Measurements from ENCODE around the gene TMEM222.
"Not testable (repeated sequence)": the region's sequence is repeated elsewhere in the genome, so short reads cannot be mapped to it uniquely, and the experiment has no call there.

Gene TMEM222, protein sequence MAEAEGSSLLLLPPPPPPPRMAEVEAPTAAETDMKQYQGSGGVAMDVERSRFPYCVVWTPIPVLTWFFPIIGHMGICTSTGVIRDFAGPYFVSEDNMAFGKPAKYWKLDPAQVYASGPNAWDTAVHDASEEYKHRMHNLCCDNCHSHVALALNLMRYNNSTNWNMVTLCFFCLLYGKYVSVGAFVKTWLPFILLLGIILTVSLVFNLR

DNA sequence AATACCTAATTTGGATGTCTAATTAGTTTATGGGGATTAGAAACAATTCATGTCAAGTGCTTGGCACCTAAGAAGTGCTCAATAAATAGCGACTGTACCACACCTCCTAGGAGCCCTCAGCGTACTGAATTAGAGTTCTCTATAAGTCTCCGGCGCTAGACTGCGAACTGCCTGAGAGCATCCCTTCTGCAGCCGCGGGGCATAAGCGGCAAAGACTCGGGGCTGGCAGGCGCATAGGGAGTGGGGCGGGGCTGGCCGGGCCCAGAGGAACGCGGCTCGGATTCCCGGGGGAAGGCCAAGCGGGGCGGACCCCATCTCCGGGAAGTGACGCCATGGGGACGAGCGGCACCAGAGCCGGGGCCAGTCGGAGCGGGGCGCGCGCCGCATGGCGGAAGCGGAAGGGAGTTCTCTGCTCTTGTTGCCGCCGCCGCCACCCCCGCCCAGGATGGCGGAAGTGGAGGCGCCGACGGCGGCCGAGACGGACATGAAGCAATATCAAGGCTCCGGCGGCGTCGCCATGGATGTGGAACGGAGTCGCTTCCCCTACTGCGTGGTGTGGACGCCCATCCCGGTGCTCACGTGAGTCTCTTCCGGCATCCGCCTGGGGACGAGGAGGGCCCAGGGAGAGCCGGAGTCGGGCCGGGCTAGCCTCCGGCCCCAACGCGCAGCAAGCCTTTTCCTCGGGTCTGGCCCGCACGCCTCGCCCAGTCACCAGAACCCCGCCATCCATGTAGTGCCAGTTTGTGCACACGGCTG, at the start of gene TMEM222:
Gene TMEM222 (plus strand): TSS at position 351 of the 756 bp plus-strand sequence. CDS start 35 bp downstream, at position 386.
- peak; percentile 97 for DNase-seq

DNA sequence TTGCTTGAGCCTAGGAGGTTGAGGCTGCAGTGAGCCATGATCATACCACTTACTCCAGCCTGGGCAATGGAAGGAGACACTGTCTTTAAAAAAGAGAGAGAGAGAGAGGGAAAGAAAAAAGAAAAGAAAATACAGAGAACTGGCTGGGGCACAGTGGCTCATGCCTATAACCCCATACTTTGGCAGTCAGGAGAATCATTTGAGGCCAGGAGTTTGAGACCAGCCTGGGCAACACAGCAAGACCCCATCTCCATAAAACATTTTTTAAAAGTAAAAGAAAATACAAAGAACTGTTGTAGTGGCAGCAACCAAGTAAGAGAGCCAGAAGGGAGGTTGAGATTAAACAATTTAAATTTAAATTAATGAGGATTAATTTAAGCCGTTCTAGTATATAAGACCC, 47.8 kb upstream of the TMEM222 start:
- DNase-seq: no peak

DNA sequence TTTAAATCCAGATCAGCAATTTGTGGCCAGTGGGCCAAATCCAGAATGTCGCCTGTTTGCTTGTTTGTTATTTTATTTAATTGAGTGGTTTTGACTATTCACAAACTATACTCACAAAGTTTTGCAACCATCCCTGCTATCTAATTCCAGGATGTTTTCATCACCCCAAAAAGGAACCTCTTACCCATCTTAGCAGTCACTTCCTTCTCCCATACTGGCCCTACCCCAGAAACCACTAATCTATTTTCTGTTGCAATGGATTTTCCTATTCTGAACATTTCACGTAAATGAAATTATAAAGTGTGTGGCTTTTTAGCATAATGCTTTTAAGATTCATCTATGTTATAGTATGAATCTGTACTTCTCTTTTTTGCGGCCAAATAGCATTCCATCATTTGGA, 46.3 kb upstream of the TMEM222 start:
- no peak for DNase-seq

DNA sequence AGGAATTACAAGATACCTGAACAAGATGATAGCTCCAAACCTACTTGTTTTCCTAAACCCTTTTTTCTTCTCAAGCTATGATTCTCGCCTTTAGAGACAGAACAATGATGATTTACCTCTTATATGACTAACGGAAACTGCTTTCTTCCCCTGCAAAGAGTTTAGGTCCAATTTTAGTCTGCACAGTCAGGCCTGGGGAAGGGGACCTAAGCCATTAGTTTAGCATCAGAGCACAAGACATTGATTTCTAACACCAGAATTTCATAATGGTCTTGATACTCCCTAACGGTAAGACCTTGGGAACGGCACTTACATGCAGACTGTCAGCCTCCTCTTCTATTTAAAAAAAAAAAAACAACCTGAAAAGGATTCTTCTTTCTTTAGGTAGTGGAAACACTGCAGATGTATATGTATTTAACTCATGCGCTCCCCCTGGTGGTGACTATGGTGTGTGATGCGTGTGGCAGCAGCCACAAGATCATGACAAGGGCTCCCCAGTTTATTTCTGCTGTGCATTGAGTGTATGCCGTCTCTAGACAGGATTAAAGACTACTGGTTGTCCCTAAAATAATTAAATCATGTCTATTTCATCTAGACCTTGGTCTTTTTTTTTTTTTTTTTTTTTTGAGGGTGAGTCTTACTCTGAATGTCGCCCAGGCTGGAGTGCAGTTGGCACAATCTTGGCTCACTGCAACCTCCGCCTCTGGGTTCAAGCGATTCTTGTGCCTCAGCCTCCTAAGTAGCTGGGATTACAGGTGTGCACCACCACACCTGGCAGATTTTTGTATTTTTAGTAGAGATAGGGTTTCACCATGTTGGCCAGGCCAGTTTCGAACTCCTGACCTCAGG, 37.3 kb upstream of the TMEM222 start:
- DNase-seq: peak; percentile 88

DNA sequence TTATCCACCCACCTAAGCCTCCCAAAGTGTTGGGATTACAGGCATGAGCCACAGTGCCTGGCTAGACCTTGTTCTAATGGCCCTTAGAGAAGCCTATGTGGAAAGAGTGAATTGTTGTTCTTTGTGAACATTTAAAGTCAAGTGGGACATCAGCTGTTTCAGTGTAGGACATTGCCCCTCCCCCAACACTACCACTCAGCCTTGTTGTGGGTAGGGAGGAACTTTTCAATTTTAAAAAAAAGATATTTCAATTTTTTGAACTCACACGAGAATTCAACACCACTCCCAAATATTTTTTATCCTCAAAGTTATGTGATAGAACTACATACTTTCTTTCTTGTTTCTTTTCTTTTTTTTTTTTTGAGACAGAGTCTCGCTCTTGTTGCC, 36.7 kb upstream of the TMEM222 start:
- no peak for DNase-seq

DNA sequence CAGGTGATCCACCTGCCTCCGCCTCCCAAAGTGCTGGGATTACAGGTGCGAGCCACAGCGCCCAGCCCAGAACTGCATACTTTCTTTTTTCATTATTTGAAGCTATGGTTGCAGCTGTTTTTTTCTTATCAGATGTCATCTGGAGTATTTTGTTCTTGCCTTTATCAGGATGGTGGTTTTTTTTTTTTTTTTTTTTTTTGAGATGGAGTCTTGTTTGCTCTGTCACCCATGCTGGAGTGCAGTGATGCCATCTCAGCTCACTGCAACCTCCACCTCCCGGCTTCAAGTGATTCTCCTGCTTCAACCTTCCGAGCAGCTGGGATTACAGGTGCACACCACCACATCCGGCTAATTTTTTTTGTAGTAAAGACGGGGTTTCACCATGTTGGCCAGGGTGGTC, 36.1 kb upstream of the TMEM222 start:
- not testable (repeated sequence) for DNase-seq

DNA sequence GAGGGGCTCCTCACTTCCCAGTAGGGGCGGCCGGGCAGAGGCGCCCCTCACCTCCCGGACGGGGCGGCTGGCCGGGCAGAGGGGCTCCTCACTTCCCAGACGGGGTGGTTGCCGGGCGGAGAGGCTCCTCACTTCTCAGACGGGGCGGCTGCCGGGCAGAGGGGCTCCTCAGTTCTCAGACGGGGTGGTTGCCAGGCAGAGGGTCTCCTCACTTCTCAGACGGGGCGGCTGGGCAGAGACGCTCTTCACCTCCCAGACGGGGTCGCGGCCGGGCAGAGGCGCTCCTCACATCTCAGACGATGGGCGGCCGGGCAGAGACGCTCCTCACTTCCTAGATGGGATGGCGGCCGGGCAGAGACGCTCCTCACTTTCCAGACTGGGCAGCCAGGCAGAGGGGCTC, 32.8 kb upstream of the TMEM222 start:
- not testable (repeated sequence) for DNase-seq

DNA sequence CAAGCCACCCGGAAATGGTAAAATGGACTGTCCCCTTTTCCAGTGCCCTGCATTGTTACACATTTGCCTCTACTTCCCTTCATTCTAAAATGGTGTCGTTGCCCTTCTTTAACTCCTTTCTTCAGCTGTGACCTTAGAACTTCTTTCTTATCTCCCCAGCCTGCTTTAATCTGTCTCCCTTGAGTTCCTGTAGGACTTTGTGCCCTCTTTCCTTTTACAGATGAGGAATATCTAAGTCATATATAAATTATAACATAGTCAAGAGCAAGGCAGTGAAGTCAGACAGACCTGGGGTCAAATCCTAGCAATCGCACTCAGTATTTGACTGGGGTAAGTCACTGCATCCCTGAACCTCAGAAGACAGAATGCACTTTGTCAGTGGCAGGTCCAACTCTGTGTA, 31.4 kb upstream of the TMEM222 start:
- DNase-seq: no peak

DNA sequence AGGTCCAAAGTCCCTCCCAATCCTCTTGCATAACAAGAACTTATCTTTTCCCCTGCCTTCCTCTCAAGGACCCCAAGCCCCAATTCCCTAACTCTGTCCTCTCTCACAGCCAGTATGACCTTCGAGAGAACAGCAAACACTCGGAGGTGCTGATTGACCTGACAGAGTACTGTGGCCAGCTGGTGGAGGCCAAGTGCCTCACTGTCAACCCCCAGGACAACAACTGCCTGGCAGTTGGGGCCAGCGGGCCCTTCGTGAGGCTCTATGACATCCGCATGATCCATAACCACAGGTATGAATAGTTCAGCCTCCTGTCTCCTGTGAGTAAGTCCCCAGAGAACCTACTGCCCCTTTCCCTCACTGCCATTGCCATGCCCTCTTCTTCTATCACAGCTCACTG, 29.9 kb upstream of the TMEM222 start:
- DNase-seq: no peak

DNA sequence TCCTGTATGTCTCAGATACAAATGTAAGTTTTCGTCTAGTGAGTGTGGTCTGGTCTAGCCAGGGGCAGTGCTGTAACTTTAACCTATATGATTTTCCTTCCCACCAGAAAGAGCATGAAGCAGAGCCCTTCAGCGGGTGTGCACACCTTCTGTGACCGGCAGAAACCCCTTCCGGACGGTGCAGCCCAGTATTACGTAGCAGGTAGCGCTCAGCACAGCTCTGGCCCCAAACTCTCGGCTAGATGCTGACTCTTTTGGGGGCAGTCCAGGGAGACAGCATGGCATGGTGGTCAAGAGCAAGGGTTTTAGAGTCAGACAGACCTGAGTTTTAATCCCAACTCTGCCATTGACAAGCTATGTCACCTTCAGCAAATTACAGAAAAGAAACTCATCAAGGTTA, 28.0 kb upstream of the TMEM222 start:
- no peak for DNase-seq

DNA sequence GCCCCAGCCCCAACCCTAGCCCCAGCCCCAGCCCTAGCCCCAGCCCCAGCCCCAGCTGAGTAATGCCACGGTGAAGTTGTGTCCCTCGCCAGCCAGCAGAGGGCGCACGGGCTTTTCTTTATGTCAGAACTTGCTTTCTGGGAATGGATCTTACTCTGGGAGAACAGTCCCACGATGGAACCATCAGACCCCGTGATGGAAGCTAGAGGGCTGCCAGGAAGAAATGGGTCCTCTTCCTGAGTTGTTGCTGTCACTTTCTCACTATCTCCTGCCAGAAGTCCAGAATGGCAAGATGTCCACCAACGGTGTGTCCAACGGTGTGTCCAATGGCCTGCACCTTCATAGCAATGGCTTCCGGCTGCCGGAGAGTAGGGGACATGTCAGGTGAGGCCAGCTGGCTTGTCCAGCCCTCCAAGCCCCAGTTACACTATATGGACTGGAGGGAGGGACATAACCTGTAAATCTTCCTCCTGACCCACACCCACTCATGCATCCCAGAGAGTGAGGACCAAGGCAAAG, 25.1 kb upstream of the TMEM222 start:
- DNase-seq: peak; percentile 76

DNA sequence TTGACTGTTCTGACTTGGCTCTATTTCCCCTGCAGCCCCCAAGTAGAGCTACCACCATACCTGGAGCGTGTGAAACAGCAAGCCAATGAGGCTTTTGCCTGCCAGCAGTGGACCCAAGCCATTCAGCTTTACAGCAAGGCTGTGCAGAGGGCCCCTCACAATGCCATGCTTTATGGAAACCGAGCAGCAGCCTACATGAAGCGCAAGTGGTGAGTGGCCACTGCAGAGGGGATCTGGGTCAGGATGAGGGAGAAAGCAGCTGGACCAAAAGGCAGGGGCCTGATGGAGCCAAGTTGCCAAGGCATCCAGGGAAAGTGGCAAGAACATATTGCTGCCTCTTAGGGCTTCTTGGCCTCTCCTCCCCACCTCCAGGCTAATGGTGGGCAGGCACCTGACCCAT, 24.1 kb upstream of the TMEM222 start:
- no peak for DNase-seq

DNA sequence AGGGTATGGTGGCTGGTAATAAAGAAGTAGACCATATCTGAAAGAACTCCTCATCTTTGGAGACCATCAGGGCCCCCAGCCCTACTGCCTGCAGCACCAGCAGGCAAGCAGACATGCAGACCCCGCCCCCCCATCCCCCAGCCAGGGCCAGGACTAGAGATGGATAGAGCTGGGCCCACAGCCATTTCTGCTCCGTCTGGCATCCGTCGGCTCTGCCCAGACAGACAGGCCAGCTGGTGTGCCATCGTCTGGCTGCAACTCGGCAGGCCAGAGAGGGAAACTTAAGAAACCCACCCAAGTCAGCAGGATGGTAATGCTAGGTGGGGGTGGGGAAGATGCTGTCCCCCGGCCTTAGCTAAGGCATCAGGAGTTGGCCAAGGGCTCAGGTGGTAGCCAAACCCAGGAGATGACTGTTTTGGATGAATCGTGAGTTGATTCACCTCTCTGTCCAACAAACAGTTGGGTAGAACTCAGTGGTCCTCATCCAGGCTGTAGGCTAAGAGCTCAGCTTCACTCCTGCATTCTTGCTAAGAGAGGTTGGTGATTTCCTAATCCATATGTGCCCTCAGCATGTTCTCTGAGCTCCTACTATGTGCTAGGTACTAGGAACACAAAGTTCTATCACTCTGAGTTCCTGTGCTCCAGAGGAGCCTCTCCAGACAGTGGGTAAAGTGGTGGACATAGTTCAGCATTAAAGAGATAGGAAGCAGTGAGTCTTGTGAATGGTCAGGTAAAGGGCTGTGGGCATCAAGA, 23.2 kb upstream of the TMEM222 start:
- peak; percentile 45 for DNase-seq

DNA sequence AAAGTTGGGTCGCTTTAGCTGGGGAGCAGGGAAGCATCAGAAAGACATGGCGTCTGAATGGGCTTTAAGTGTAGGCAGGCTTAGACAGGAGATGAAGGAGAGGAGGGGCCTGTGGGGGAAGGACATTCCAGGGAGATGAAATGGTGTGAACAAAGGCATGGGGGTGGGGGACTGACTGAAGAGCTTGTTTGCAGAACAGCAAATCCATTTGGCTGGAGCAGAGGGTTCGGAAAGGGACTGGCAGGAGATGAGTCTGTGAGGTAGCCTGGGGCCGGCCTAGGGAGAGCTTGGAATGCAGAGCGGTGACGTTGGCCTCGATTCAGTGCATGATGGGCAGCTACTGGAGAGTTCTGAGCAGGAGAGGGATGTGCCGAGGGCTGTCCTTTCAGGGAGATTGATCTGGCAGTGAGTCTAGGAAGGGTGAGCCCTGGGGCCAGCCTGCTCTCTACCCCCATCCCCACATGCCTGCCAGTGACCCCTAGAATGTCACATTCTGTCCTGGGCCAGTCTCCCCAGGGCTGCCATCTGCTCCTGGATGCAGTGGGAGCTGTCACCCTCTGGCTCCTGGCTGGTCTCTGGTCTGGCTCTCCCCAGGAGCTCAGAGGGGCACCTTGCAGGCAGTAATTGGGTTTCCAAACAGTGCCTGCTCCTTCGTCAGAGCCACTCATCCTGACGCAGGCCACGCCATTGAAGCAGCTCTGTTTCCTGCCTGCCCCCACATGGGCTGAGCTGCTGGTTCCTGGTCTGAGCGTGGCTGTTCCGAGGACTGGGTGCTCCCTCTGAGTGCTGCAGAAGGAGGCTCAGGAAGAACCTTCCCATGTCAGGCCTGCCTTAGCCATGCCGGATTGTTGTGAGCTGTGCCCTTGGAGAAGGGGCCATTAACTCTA, 22.3 kb upstream of the TMEM222 start:
- DNase-seq: peak; percentile 90

DNA sequence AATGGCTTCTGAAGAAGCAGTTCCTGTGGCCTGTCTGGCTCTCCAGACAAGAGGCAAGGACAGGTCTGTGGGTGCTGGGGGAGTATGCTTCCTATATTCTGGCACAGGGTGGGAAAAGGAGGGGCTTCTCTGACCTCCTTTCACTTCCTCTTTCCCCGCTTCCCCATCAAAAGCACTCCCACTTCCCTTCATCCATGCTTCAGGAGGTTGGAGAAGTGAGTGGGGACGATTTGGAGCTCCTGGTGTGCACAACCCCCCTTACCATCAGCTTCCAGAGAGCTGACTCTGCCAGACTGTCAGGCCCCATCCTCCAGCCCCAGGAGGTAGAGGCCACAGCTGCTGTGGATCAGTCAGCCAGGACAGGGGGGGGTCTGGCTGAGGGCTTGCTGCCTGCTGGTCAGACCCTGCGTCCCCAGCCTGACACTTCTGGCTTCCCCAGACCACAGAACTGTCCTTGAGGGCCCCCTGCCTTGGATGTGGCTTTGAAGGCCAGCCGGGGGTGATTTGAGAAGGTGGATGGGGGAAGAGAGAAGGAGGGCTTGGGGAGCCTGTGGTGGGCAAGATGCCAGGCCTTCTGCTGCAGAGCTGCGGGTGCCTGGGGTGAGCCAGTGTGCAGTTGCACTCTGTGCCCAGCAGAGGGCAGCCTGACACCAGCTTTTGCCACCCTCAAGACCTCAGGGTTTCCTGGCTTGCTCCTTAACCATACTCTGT, 21.5 kb upstream of the TMEM222 start:
- peak; percentile 95 for DNase-seq

DNA sequence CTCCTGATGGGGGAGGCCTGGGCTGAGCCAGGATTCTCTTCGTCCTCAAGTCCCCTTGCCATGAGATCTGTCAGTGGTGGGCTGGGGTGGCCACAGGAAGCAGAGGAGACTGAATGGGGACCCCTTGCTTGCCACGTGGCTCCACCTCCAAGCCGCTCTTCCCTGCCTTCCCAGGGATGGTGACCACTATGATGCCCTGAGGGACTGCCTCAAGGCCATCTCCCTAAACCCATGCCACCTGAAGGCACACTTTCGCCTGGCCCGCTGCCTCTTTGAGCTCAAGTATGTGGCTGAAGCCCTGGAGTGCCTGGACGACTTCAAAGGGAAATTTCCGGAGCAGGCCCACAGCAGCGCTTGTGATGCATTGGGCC, 20.9 kb upstream of the TMEM222 start:
- no peak for DNase-seq

DNA sequence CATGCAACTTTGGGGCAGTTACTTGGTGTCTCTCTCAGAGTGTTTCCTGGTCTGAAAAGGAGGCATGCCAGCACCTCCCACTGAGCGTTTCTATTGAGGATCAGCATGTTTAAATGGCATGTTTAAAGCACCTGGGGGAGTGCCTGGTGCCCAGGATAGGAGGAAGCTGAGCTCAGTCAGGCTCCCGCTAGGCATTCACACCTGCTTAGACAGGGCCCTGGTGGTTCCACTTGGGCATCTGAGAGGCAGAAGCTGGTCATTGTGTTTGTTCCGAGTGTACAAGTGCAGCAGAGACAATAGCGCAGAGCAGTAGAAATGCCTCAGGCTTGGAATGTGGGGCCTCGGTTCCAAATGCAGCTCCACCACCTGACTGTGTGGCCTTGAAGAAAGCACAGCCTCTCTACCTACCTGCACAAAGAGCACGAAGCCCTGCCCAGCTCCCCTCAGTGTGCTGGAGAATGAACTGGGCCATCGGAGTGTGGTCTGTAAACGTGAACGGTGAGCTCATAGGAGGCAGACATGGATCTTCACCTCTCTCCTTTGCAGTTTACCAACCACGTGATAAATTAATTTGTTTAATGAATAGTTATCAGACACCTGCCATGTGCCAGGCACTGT, 20.3 kb upstream of the TMEM222 start:
- no peak for DNase-seq

DNA sequence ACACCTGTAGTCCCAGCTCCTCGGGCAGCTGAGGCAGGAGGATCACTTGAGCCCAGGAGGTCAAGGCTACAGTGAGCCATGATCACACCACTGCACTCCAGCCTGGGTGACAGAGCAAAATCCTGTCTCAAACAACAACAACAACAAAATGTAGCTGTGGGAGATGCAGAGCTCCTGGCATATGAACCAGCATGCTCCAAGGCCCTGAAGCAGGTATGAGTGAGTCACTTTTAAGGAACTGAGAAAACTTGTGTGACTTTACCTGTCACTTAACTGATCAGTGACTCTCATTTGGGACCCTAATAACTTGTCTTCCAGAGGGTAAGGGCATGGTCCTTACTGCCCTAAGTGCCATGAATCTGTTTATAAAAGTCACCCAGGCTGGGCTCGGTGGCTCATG, 19.4 kb upstream of the TMEM222 start:
- no peak for DNase-seq

DNA sequence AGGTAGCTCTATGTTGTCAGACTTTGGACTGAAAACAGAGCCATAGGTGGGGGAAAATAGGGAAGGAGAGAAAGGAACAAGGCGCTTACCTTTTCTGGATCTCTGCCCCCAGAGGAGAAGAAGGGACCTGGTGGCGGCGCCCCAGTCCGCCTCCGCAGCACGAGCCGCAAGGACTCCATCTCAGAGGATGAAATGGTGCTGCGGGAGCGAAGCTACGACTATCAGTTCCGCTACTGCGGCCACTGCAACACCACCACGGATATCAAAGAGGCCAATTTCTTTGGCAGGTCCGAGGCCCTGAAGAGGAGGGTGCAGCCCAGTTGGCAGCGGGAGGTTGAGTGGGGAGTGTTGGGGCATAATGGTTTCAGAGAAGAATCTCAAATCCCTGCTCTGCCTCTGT, 18.5 kb upstream of the TMEM222 start:
- no peak for DNase-seq

DNA sequence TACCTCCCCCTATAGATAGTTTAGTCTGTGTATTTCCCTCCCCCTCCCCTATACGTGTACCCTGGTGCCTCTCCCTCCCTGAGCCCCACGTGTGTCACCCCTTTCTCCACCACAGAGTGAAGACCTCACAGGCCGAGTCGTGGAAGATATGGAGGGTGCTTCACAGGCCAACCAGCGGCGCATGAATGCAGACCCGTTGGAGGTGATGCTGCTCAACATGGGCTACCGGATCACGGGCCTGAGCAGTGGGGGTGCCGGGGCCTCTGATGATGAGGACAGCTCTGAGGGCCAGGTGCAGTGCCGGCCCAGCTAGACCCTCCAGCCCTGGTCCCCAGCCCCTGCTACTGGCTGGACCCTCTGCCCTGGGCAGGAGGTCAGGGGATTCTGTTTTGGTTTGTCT, 15.9 kb upstream of the TMEM222 start:
- no peak for DNase-seq

All from right hindlimb (tissue), 1 donor.